Measurements from ENCODE around the gene FBXO48.

DNA sequence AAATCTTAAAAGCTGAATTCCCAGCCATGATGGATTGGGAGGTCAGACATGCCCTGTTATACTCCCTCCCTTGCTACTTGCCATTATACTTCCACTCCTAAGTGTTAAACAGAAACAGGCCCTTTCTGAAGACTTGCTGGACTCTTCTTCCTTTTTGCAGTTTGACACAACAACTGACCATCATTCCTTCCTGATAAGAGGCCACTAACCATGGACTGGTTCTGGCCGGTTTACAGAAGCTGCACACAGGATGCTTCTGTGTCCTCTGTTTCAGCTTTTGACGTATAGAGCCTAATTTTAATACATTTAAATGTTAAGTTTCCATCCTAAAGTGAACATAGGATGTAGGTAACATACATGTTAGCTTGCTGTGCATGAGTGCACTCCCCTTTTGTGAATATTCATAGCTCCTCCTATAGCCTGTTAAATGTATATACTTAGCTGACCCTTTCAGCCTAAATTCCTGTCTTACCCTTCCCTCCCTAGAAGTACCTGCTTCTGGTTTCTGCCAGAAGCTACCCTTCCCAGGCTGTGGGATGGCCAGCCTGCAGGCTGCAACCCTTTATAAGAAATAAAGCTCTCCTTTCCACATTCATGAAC, 13.2 kb downstream of the FBXO48 start:
- TF ChIP-seq, protein P1, sequence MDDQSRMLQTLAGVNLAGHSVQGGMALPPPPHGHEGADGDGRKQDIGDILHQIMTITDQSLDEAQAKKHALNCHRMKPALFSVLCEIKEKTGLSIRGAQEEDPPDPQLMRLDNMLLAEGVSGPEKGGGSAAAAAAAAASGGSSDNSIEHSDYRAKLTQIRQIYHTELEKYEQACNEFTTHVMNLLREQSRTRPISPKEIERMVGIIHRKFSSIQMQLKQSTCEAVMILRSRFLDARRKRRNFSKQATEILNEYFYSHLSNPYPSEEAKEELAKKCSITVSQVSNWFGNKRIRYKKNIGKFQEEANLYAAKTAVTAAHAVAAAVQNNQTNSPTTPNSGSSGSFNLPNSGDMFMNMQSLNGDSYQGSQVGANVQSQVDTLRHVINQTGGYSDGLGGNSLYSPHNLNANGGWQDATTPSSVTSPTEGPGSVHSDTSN (IDR thresholded peaks at IDR 0.05) = no peak
- TF ChIP-seq POLR2AphosphoS5 (IDR thresholded peaks at IDR 0.05; ENCODE audit: low read depth, low read length) (no peak), TCF12 (IDR thresholded peaks at IDR 0.05) (no peak), NFIC (IDR thresholded peaks at IDR 0.05; ENCODE audit: borderline replicate concordance) (no peak), SMC3 (IDR thresholded peaks at IDR 0.05; ENCODE audit: low read depth, low read length) (no peak), EZH2phosphoT487 (IDR thresholded peaks at IDR 0.05; ENCODE audit: borderline replicate concordance, low read depth) (no peak), CHD2 (IDR thresholded peaks at IDR 0.05; ENCODE audit: low read length, partially characterized antibody) (no peak), TAF1 (IDR thresholded peaks at IDR 0.05; ENCODE audit: borderline replicate concordance, low read depth, low read length) (no peak), RAD21 (IDR thresholded peaks at IDR 0.05; ENCODE audit: low read length) (no peak), FOSL2 (IDR thresholded peaks at IDR 0.05; ENCODE audit: borderline replicate concordance, low read depth) (no peak)
- TF ChIP-seq, protein P2, sequence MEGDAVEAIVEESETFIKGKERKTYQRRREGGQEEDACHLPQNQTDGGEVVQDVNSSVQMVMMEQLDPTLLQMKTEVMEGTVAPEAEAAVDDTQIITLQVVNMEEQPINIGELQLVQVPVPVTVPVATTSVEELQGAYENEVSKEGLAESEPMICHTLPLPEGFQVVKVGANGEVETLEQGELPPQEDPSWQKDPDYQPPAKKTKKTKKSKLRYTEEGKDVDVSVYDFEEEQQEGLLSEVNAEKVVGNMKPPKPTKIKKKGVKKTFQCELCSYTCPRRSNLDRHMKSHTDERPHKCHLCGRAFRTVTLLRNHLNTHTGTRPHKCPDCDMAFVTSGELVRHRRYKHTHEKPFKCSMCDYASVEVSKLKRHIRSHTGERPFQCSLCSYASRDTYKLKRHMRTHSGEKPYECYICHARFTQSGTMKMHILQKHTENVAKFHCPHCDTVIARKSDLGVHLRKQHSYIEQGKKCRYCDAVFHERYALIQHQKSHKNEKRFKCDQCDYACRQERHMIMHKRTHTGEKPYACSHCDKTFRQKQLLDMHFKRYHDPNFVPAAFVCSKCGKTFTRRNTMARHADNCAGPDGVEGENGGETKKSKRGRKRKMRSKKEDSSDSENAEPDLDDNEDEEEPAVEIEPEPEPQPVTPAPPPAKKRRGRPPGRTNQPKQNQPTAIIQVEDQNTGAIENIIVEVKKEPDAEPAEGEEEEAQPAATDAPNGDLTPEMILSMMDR (IDR thresholded peaks at IDR 0.05) = no peak
- TF ChIP-seq, protein P3, sequence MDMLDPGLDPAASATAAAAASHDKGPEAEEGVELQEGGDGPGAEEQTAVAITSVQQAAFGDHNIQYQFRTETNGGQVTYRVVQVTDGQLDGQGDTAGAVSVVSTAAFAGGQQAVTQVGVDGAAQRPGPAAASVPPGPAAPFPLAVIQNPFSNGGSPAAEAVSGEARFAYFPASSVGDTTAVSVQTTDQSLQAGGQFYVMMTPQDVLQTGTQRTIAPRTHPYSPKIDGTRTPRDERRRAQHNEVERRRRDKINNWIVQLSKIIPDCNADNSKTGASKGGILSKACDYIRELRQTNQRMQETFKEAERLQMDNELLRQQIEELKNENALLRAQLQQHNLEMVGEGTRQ (IDR thresholded peaks at IDR 0.05; ENCODE audit: borderline replicate concordance, low read depth, low read length) = no peak

Measured in SK-N-SH (cell line).